Activated CD8-positive, alpha-beta T cell treated with anti-CD3 and anti-CD28 coated beads, Interleukin-2, amount 10 ng/mL, durations not matched to agents 7 days and 5 days (primary cell): ENCODE measurements around the gene LMOD2. TPM values are rescaled to one million over a fixed set of nuclear protein-coding genes. Genes with fewer than 3 reads are reported as not detected.

Source experiments
- ATAC-seq: fragments of 150-1000 bp; cut with Tn5 transposase; one replicate; pipeline ENCODE4 v1.10.0; 2021; ENCODE audit warnings: moderate library complexity
- CTCF ChIA-PET: fragments of 350-600 bp; sonication (Branson Sonifier 250); formaldehyde crosslinking; loops from one replicate; lab custom pipeline; 2021; ENCODE audit warnings: antibody characterized with exemption; lab: Charles Lee
- POLR2A ChIA-PET: fragments of 350-600 bp; sonication (Branson Sonifier 250); formaldehyde crosslinking; loops from one replicate; lab custom pipeline; 2021; ENCODE audit warnings: antibody characterized with exemption; lab: Charles Lee
- DNase-seq: peaks from one replicate; pipeline ENCODE4 v3.0.0-alpha.2; 2020
- H3K27ac Mint-ChIP-seq: one replicate; pipeline ENCODE4 v1.8.0; 2021; ENCODE audit warnings: mild to moderate bottlenecking, mixed read lengths
- H3K27me3 Mint-ChIP-seq: one replicate; pipeline ENCODE4 v1.8.0; 2021; ENCODE audit warnings: low read depth, mixed read lengths
- H3K36me3 Mint-ChIP-seq: one replicate; pipeline ENCODE4 v1.8.0; 2021; ENCODE audit warnings: low read depth, mixed read lengths
- H3K4me1 Mint-ChIP-seq: one replicate; pipeline ENCODE4 v1.8.0; 2021; ENCODE audit warnings: low read depth, mixed read lengths
- H3K4me3 Mint-ChIP-seq: one replicate; pipeline ENCODE4 v1.8.0; 2021; ENCODE audit warnings: mild to moderate bottlenecking, mixed read lengths
- H3K9me3 Mint-ChIP-seq: one replicate; pipeline ENCODE4 v1.8.0; 2022; ENCODE audit warnings: mixed read lengths; ENCODE audit not compliant: insufficient read depth
- total RNA-seq, 2 experiments: library from RNA; stranded (reverse); gene quantifications; one replicate each; pipeline ENCODE4 v1.2.3, GENCODE V29; 2021

Gene LMOD2
- total RNA-seq, 2 experiments from 2014 or later, result not detected

DNA sequence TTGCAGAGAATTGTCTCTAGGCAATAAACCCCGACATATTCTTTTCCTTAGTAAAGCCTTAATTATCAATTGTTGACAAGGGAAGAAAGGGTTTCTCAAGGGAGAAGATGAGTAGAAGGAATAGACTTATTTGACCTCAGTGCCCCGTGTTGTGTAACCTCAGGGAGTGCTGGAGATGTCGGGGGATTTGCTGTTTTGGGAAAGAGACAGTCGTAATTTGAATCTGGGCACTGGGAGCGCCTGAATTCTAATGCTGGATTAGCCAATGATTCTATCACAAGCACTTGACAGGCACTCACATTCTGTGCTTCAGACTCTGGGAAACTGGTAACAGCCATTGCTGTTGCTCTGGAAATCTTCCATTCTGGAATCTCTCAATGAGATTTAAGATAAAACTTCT is 13.8 kb upstream of the LMOD2 start:
- H3K9me3 Mint-ChIP-seq, result no peaks in the 10 kb centered on the region
- no peak for ATAC-seq
- no peak for DNase-seq
- no peaks in the 10 kb centered on the region for H3K4me1 Mint-ChIP-seq
- no peak overlapping the region for H3K27ac Mint-ChIP-seq
- POLR2A ChIA-PET, result no interaction called here
- H3K36me3 Mint-ChIP-seq, result no peaks in the 10 kb centered on the region
- H3K4me3 Mint-ChIP-seq, result no peak overlapping the region
- H3K27me3 Mint-ChIP-seq, result peaks cover 28% of the 10 kb centered on the region
- CTCF ChIA-PET, result no interaction called here

DNA sequence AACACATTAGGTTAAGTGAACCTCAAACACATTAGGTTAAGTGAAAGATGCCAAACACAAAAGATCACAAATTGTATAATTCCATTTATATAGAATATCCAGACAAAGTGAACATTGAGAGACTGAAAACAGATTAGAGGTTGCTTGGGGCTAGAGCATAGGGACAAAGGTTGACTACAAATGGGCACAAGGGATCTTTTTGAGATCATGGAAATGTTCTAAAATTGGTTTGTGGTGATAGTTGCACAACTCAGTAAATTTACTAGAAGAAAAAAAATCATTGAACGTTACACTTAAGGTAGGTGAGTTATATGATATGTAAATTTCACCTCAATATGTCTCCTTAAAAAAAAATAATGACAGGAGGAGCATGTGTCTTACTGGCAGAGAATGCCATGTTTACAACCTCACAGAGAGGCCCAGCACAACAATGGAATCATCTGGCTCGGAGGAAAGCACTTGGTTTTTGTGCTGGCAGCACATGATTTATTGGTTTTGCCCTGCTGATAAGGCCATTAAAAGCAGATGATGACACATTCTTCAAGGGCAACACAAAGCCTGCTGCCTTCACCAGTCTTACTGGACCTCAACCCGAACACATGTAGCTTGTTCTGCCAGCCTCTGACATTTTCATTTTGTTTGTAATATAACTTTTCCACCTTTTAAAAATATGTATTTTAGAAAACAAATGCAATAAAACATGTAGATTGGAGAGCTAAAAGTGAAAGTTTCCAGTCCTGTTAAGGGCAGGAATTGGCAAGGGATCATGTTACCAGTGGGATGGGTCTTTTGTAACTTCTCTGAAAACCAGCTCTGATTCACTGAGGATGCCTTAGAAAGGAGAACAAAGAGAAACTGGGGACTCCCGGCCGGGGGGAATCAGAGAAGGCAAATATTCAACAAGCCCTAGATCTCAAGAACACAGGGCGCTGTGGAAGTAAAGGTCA is 11.9 kb upstream of the LMOD2 start:
- no peak for DNase-seq
- H3K27me3 Mint-ChIP-seq, result peaks cover 15% of the 10 kb centered on the region
- no peak for ATAC-seq
- no peaks in the 10 kb centered on the region for H3K9me3 Mint-ChIP-seq
- ChIA-PET CTCF (interaction anchor here (1.1 to 1.4 kb wide), 2 partner anchors 20 to 229 kb away, joined by 3 to 4 read pairs; no protein-coding TSS in a partner anchor), POLR2A (no interaction called here)
- no peaks in the 10 kb centered on the region for H3K36me3 Mint-ChIP-seq
- no peaks in the 10 kb centered on the region for H3K4me1 Mint-ChIP-seq
- H3K27ac Mint-ChIP-seq, result no peak overlapping the region
- no peak overlapping the region for H3K4me3 Mint-ChIP-seq

DNA sequence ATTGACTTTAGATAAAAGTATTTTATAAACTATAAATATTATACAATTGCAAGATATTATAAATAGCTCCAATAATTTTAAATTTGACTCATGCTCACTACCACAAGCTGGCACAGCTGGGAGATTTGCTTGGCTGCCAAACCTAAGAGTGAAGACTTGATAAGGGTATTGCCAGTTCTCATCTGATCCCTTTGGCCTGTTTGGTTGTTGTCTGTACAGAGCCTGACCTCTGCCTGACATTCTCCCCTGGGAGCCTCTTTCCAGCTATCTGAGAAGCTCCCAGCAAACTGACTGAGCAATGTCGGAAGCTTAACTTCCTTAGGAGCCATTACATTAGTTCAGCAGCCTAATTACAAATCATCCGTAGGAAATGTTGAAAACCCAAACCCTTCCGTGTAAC is 10.2 kb upstream of the LMOD2 start:
- peaks cover 15% of the 10 kb centered on the region for H3K27me3 Mint-ChIP-seq
- POLR2A ChIA-PET, result interaction anchor here (0.6 kb wide), 1 partner anchor 160 kb away, joined by 3 read pairs; no protein-coding TSS in a partner anchor

DNA sequence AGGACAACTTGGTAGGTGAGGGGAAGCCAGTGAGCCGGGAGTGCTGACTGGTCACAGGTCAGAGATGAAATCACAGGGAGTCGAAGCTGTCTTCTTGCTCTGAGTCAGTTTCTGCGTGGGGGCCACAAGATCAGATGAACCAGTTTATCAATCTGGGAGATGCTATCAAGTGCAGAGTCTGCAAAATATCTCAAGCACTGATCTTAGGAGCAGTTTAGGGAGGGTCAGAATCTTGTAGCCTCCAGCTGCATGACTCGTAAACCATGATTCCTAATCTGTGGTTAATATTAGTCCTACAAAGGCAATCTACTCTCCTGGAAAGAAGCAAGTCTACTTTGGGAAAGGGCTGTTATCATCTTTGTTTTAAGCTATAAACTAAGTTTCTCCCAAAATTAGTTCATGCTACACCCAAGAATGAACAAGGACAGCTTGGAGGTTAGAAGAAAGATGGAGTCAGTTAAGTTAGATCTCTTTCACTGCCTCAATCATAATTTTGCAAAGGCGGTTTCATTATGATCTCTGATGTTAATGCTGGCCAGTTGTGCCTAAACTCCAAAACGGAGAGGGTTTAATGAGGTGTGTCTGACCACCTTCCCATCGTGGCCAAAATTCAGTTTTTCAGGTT is 8.4 kb upstream of the LMOD2 start:
- ChIA-PET POLR2A (no interaction called here), CTCF (no interaction called here)

More for the DNA sequence above, 10.2 kb upstream of the LMOD2 start:
- CTCF ChIA-PET, result interaction anchor here (0.8 kb wide), 1 partner anchor 21 kb away, joined by 4 read pairs; no protein-coding TSS in a partner anchor
- no peak overlapping the region for H3K27ac Mint-ChIP-seq
- no peak overlapping the region for H3K4me3 Mint-ChIP-seq
- H3K9me3 Mint-ChIP-seq, result no peaks in the 10 kb centered on the region
- ATAC-seq (no peak), DNase-seq (no peak)
- H3K36me3 Mint-ChIP-seq, result no peaks in the 10 kb centered on the region
- H3K4me1 Mint-ChIP-seq, result no peaks in the 10 kb centered on the region

DNA sequence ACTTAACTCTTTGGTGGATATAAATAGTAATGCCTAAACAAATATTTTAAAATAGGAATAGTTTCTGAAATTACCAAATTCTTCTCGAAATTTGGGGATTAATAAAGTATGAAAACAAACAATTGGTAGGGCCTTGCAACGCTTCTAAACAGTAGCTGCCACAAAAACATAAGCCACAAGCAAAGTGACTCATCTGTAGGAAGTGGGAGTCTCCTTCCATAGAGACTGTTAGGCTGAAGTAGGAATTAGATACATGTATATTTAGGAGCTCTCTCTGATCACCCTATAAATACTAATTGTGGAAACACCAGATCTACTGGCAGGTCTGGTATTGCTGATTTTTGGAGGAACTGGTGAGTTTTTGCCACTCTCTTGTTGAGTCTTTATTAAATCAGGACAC is 5.7 kb upstream of the LMOD2 start:
- H3K27ac Mint-ChIP-seq, result no peak overlapping the region
- no peaks in the 10 kb centered on the region for H3K4me1 Mint-ChIP-seq
- H3K27me3 Mint-ChIP-seq, result peaks cover 9% of the 10 kb centered on the region
- ATAC-seq (no peak), DNase-seq (no peak)
- H3K36me3 Mint-ChIP-seq, result no peaks in the 10 kb centered on the region
- no peaks in the 10 kb centered on the region for H3K9me3 Mint-ChIP-seq
- no peak overlapping the region for H3K4me3 Mint-ChIP-seq
- POLR2A ChIA-PET, result interaction anchor here (0.6 kb wide), 1 partner anchor 121 kb away, joined by 4 read pairs; no protein-coding TSS in a partner anchor
- CTCF ChIA-PET, result no interaction called here

More for the DNA sequence above, 8.4 kb upstream of the LMOD2 start:
- Mint-ChIP-seq H3K27ac (no peak overlapping the region), H3K9me3 (no peaks in the 10 kb centered on the region), H3K36me3 (no peaks in the 10 kb centered on the region), H3K4me3 (no peak overlapping the region), H3K27me3 (peaks cover 14% of the 10 kb centered on the region), H3K4me1 (no peaks in the 10 kb centered on the region)
- ATAC-seq (no peak), DNase-seq (no peak)

GRCh38 chr7:123650595-123650994 is 5.1 kb upstream of the LMOD2 start:
- no peak overlapping the region for H3K27ac Mint-ChIP-seq
- H3K36me3 Mint-ChIP-seq, result no peaks in the 10 kb centered on the region
- no peaks in the 10 kb centered on the region for H3K4me1 Mint-ChIP-seq
- no peak for ATAC-seq
- ChIA-PET CTCF (no interaction called here), POLR2A (interaction anchor here (0.6 kb wide), 1 partner anchor 120 kb away, joined by 4 read pairs; no protein-coding TSS in a partner anchor)
- no peak for DNase-seq
- no peaks in the 10 kb centered on the region for H3K9me3 Mint-ChIP-seq
- no peak overlapping the region for H3K4me3 Mint-ChIP-seq
- H3K27me3 Mint-ChIP-seq, result peaks cover 9% of the 10 kb centered on the region

GRCh38 chr7:123652406-123652805 is 3.3 kb upstream of the LMOD2 start:
- H3K36me3 Mint-ChIP-seq, result no peaks in the 10 kb centered on the region
- no peak for DNase-seq
- no peak overlapping the region for H3K4me3 Mint-ChIP-seq
- no peak for ATAC-seq
- H3K27ac Mint-ChIP-seq, result no peak overlapping the region
- ChIA-PET CTCF (interaction anchor here (1.9 kb wide), 1 partner anchor 28 kb away, joined by 4 read pairs; no protein-coding TSS in a partner anchor), POLR2A (no interaction called here)
- no peaks in the 10 kb centered on the region for H3K9me3 Mint-ChIP-seq
- H3K4me1 Mint-ChIP-seq, result no peaks in the 10 kb centered on the region
- H3K27me3 Mint-ChIP-seq, result peaks cover 9% of the 10 kb centered on the region

- no peak for ATAC-seq
- Mint-ChIP-seq H3K9me3 (no peaks in the 10 kb centered on the region), H3K36me3 (no peaks in the 10 kb centered on the region), H3K27ac (no peak overlapping the region), H3K4me3 (no peak overlapping the region), H3K4me1 (no peaks in the 10 kb centered on the region), H3K27me3 (peaks cover 9% of the 10 kb centered on the region)
- no peak for DNase-seq
- ChIA-PET POLR2A (no interaction called here), CTCF (interaction anchor here (1.9 kb wide), 1 partner anchor 29 kb away, joined by 4 read pairs; no protein-coding TSS in a partner anchor)
Measured at GRCh38 chr7:123653162-123653561, 2.5 kb upstream of the LMOD2 start.

DNA sequence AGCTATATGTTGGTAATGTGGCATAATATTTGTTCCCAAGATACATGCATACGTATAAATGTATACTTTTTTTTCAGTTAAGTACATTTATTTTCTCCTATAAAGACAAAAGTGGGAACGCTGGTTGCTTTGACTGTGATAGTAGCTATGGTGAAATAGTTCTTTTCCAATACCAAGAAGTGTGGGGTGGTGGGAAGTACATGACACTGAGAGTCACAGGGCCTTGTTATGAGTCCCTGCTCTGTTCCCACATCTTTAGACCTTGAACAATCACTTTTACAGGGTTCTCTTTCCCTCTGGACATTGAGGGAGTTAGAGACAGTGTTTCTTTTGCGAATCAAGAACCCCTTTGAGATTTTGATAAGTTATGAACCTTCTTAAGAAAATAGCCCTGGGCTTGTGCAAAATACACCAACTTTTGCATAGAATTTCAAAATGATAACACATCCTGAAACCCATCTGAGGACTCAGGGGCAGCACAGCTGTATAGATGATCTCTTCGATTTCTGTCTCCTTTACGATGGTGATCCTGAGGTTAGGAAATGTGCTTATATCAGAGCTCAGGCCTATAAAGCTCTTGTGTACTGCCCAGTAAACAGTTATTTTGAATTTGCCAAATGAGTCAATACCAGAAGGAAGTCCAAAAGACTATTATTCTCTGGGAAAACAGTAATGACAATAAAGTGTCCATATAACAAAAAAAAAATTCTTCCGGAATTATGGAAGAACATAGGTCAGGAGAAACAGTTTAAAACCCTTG is 1.1 kb downstream of the LMOD2 start:
- ATAC-seq, result no peak
- Mint-ChIP-seq H3K9me3 (no peaks in the 10 kb centered on the region), H3K27me3 (peaks cover 11% of the 10 kb centered on the region), H3K4me3 (no peak overlapping the region), H3K4me1 (no peaks in the 10 kb centered on the region), H3K36me3 (no peaks in the 10 kb centered on the region), H3K27ac (no peak overlapping the region)
- POLR2A ChIA-PET, result no interaction called here
- CTCF ChIA-PET, result no interaction called here
- DNase-seq, result no peak

DNA sequence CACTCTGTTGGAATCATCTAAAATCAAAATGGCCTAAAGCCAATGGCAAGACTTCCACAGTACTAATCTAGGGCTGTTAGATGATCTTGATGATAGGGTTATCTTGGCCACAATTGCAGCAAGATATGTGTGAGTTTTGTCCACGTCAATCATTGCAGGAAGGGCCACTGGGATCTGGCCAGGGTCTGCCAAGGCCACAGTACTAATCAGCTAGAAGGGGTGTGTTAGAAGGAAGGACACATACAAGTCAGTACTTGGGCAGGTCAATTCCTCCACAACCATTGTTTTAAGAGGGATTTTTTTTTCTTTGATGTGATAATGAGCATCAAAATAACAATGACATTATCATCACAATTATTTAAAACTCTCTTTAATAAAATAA is 1.6 kb downstream of the LMOD2 start:
- Mint-ChIP-seq H3K9me3 (no peaks in the 10 kb centered on the region), H3K27ac (no peak overlapping the region), H3K4me1 (no peaks in the 10 kb centered on the region), H3K36me3 (no peaks in the 10 kb centered on the region), H3K4me3 (no peak overlapping the region), H3K27me3 (peaks cover 9% of the 10 kb centered on the region)
- DNase-seq (no peak), ATAC-seq (no peak)
- CTCF ChIA-PET, result no interaction called here
- POLR2A ChIA-PET, result no interaction called here

GRCh38 chr7:123658023-123658422 is 2.4 kb downstream of the LMOD2 start:
- H3K9me3 Mint-ChIP-seq, result no peaks in the 10 kb centered on the region
- no peaks in the 10 kb centered on the region for H3K36me3 Mint-ChIP-seq
- ChIA-PET POLR2A (no interaction called here), CTCF (no interaction called here)
- H3K27ac Mint-ChIP-seq, result no peak overlapping the region
- ATAC-seq, result no peak
- H3K4me3 Mint-ChIP-seq, result no peak overlapping the region
- H3K4me1 Mint-ChIP-seq, result no peaks in the 10 kb centered on the region
- peaks cover 11% of the 10 kb centered on the region for H3K27me3 Mint-ChIP-seq
- no peak for DNase-seq
